A549 (cell line): ENCODE results near the gene TTLL3. TPM values are rescaled to one million over a fixed set of nuclear protein-coding genes. Genes with fewer than 3 reads are reported as not detected.

Experiments used
- ATAC-seq, 2 experiments: fragments of 200-7000 bp in 1 of 2; fragments of >200 bp in 1 of 2; cut with Nextera tagmentation in 1 of 2; cut with Tn5 transposase in 1 of 2; 3 replicates each; pipeline versions ENCODE4 v1.8.0 to v1.9.1; 2018 to 2020; ENCODE audit warnings: mild to moderate bottlenecking in 1 of 2, moderate library complexity in 1 of 2
- CTCF ChIA-PET: fragments of 300-600 bp; sonication (Branson Sonifier 250); formaldehyde crosslinking; extraction: SDS; loops from one replicate; lab custom pipeline; 2021; ENCODE audit warnings: antibody characterized with exemption, inconsistent platforms; lab: Yijun Ruan, JAX
- POLR2A ChIA-PET: fragments of 350-600 bp; formaldehyde crosslinking; extraction: SDS; loops from one replicate; lab custom pipeline; 2021; ENCODE audit warnings: antibody characterized with exemption, inconsistent platforms; lab: Yijun Ruan, JAX
- DNase-seq, 2 experiments: peaks; one replicate each; pipeline versions ENCODE4 v3.0.0 to v3.0.0-alpha.2; 2011 to 2016; ENCODE audit warnings: low read depth in 1 of 2, low spot score in 1 of 2
- FAIRE-seq: peaks from 2 replicates; lab custom pipeline; 2011; peaks lifted over from hg19 to GRCh38; lab: Jason Lieb, UNC
- H3K27ac ChIP-seq, 2 experiments: fragments of >200 bp; sonication (Bioruptor Twin); formaldehyde crosslinking; 3 replicates each; pipeline ENCODE4 v1.5.1; 2016 to 2017
- H3K4me1 ChIP-seq: fragments of >200 bp; sonication (Bioruptor Twin); formaldehyde crosslinking; 3 replicates; pipeline ENCODE4 v1.6.1; 2016
- H3K4me2 ChIP-seq: fragments of >200 bp; sonication (Bioruptor Twin); formaldehyde crosslinking; 3 replicates; pipeline ENCODE4 v1.6.1; 2016
- H3K4me3 ChIP-seq: fragments of >200 bp; sonication (Bioruptor Twin); formaldehyde crosslinking; 3 replicates; pipeline ENCODE4 v1.5.1; 2016
- H3K9me3 ChIP-seq: fragments of >200 bp; sonication (Bioruptor Twin); formaldehyde crosslinking; 3 replicates; pipeline ENCODE4 v1.6.1; 2016
- CHD2 ChIP-seq: fragments of 150-350 bp; IDR thresholded peaks from 2 replicates; pipeline ENCODE4 v1.6.1; 2014; ENCODE audit warnings: low read length; ENCODE audit not compliant: partially characterized antibody
- CHD4 ChIP-seq: fragments of 200-600 bp; sonication (generic); IDR thresholded peaks from 2 replicates; pipeline ENCODE4 v1.6.1; 2016; ENCODE audit warnings: antibody characterized with exemption, mild to moderate bottlenecking, borderline replicate concordance
- EHF ChIP-seq: fragments of 250-450 bp; sonication (Bioruptor Pico); IDR thresholded peaks from 2 replicates; pipeline ENCODE4 v1.5.0; 2020; ENCODE audit warnings: mild to moderate bottlenecking
- EP300 ChIP-seq, 2 experiments: fragments of >200 bp; sonication (Bioruptor Twin); formaldehyde crosslinking; IDR thresholded peaks; 2 replicates in 1 of 2; 3 replicates in 1 of 2; pipeline ENCODE4 v1.6.1; 2016 to 2017
- HEYL ChIP-seq: fragments of 250-450 bp; sonication (Bioruptor Pico); IDR thresholded peaks from 2 replicates; pipeline ENCODE4 v1.8.0; 2021; ENCODE audit warnings: mild to moderate bottlenecking, moderate library complexity
- JUN ChIP-seq, 2 experiments: fragments of >200 bp; sonication (Bioruptor Twin); formaldehyde crosslinking; IDR thresholded peaks; 2 replicates in 1 of 2; 3 replicates in 1 of 2; pipeline ENCODE4 v1.6.1; 2016 to 2017
- KDM5A ChIP-seq: fragments of 200-600 bp; sonication (generic); IDR thresholded peaks from 2 replicates; pipeline ENCODE4 v1.6.1; 2016; ENCODE audit warnings: antibody characterized with exemption, mild to moderate bottlenecking
- MAFK ChIP-seq: fragments of 450-650 bp; IDR thresholded peaks from 2 replicates; pipeline ENCODE4 v1.6.1; 2014; ENCODE audit not compliant: partially characterized antibody
- NFE2L2 ChIP-seq: fragments of 150-350 bp; conservative IDR thresholded peaks from 2 replicates; pipeline ENCODE4 v1.6.1; 2014; ENCODE audit warnings: low read length
- PHF8 ChIP-seq: fragments of 200-600 bp; sonication (generic); IDR thresholded peaks from 2 replicates; pipeline ENCODE4 v1.6.1; 2016; ENCODE audit warnings: low read depth, mild to moderate bottlenecking, antibody characterized with exemption, moderate library complexity, borderline replicate concordance
- POLR2A ChIP-seq: IDR thresholded peaks from 2 replicates; pipeline ENCODE4 v1.6.1; 2012; ENCODE audit warnings: mild to moderate bottlenecking, low read length
- RAD21 ChIP-seq, 2 experiments: fragments of >200 bp in 1 of 2; sonication (Bioruptor Twin) in 1 of 2; formaldehyde crosslinking in 1 of 2; IDR thresholded peaks in 1 of 2; conservative IDR thresholded peaks in 1 of 2; 2 replicates in 1 of 2; 3 replicates in 1 of 2; pipeline ENCODE4 v1.6.1; 2012 to 2018; ENCODE audit warnings: inconsistent platforms in 1 of 2
- RARB ChIP-seq: fragments of 250-450 bp; sonication (Bioruptor Pico); IDR thresholded peaks from 2 replicates; pipeline ENCODE4 v1.8.0; 2021; ENCODE audit warnings: mild to moderate bottlenecking, moderate library complexity
- RCOR1 ChIP-seq: fragments of 150-350 bp; IDR thresholded peaks from 2 replicates; pipeline ENCODE4 v1.6.1; 2014; ENCODE audit warnings: antibody characterized with exemption, low read length, low read depth
- RFX5 ChIP-seq: fragments of 450-650 bp; IDR thresholded peaks from 2 replicates; pipeline ENCODE4 v1.7.1; 2014; ENCODE audit warnings: antibody characterized with exemption, mild to moderate bottlenecking, moderate library complexity
- SMC3 ChIP-seq: fragments of >200 bp; sonication (Bioruptor Twin); formaldehyde crosslinking; IDR thresholded peaks from 3 replicates; pipeline ENCODE4 v1.6.1; 2018; ENCODE audit warnings: inconsistent platforms
- TFCP2L1 ChIP-seq: fragments of 250-450 bp; sonication (Bioruptor Pico); IDR thresholded peaks from 2 replicates; pipeline ENCODE4 v1.5.0; 2021; ENCODE audit warnings: mild to moderate bottlenecking
- TP53 ChIP-seq: fragments of 250-450 bp; sonication (Bioruptor Pico); IDR thresholded peaks from 2 replicates; pipeline ENCODE4 v1.5.0; 2021; ENCODE audit warnings: mild to moderate bottlenecking, moderate library complexity
- ZNF302 ChIP-seq: fragments of 250-450 bp; sonication (Bioruptor Pico); IDR thresholded peaks from 2 replicates; pipeline ENCODE4 v1.9.0; 2021; ENCODE audit warnings: inconsistent platforms, mild to moderate bottlenecking, moderate library complexity
- WGBS: methylation state at CpG from one replicate; pipeline ENCODE4 v1.1.6; 2017; ENCODE audit errors: missing lambda C conversion rate; 5-methylcytosine and 5-hydroxymethylcytosine counted together
- polyA plus RNA-seq, 4 experiments: library from polyadenylated mRNA; depleted of rRNA in 3 of 4; stranded (reverse); fragments of >200 nt; fragmentation: RNase III in 1 of 4; extraction: RNeasy Plus Mini Kit Qiagen cat#74134 plus additional on column Dnase treatment in 1 of 4; gene quantifications; 2 replicates in 3 of 4; 3 replicates in 1 of 4; pipeline ENCODE4 v1.2.3, GENCODE V29; 2011 to 2017
- TF ChIP-seq, protein P1 (sequence below): fragments of >200 bp; sonication (Bioruptor Twin); formaldehyde crosslinking; IDR thresholded peaks from 3 replicates; pipeline ENCODE4 v1.6.1; 2016
- TF ChIP-seq, protein P2 (sequence below): IDR thresholded peaks from 2 replicates; pipeline ENCODE4 v1.6.1; 2012
- TF ChIP-seq, protein P3 (sequence below): fragments of >200 bp; sonication (Bioruptor Twin); formaldehyde crosslinking; IDR thresholded peaks from 2 replicates; pipeline ENCODE4 v1.6.1; 2016
- TF ChIP-seq, protein P4 (sequence below): IDR thresholded peaks from 2 replicates; pipeline ENCODE4 v1.6.1; 2012

TTLL3 gene
- polyA plus RNA-seq, 2 of the 4 experiments (the other 2 are of a cell fraction): 10.3 to 13.0 TPM

DNA sequence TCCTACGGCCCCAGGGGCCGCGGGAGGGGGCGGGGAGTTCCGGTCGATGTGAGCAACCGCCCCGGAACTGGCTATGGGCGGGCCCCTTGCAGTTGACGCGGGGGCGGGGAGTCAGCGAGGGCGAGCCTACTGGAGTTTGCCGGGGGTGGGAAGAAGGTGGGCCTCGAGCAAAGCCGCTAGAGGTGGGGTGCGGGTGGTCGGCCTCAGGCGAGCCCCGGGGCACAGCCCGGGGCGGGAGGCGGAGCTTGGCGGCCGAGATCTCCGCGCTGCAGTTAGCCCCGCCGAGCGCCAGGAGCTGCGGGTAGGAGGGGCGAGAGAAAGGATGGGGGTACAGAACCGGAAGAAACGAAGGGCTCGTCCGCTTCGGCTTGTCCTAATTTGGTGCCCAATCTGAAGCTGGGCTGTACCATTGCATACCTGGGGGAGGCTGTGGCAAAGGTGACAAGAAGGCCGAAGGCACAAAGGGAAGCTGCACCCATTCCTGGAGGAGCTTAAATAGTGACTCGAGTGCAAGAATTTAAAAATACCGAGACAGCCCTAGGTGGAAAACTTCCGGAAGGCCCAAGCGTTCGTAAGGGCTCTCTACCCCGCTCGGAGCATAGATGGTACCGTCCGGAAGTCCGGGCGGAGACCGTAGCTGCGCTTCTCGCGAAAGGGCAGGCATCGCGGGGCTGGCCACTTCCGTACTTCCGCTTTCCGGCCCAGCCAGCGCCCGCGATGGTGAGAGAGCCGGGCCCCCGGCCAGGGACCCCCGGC lies 17.5 kb upstream of the TTLL3 start, which contains the start of the genes ARPC4 and TADA3 (continued):
- TF ChIP-seq, protein P1, sequence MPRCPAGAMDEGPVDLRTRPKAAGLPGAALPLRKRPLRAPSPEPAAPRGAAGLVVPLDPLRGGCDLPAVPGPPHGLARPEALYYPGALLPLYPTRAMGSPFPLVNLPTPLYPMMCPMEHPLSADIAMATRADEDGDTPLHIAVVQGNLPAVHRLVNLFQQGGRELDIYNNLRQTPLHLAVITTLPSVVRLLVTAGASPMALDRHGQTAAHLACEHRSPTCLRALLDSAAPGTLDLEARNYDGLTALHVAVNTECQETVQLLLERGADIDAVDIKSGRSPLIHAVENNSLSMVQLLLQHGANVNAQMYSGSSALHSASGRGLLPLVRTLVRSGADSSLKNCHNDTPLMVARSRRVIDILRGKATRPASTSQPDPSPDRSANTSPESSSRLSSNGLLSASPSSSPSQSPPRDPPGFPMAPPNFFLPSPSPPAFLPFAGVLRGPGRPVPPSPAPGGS: peak; percentile 47; the same call in 1 of the 3 replicates
- TF ChIP-seq, protein P2, sequence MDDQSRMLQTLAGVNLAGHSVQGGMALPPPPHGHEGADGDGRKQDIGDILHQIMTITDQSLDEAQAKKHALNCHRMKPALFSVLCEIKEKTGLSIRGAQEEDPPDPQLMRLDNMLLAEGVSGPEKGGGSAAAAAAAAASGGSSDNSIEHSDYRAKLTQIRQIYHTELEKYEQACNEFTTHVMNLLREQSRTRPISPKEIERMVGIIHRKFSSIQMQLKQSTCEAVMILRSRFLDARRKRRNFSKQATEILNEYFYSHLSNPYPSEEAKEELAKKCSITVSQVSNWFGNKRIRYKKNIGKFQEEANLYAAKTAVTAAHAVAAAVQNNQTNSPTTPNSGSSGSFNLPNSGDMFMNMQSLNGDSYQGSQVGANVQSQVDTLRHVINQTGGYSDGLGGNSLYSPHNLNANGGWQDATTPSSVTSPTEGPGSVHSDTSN: no peak
- TF ChIP-seq MAFK (no peak), CHD2 (peak; percentile 92), SMC3 (no peak), POLR2A (peak; percentile 44), EP300 (IDR thresholded peaks at IDR 0.05) (peak in 1 of 2 experiments; percentile 25; a peak in 1 of 5 replicates), CHD4 (no peak), RCOR1 (no peak), TFCP2L1 (CRISPR knock-in tag) (no peak), NFE2L2 (no peak), ZNF302 (CRISPR knock-in tag) (no peak), JUN (IDR thresholded peaks at IDR 0.05) (peak; percentile 89 to 91), HEYL (no peak), EHF (CRISPR knock-in tag) (no peak), RAD21 (conservative IDR thresholded peaks at IDR 0.05 in 1 of 2, IDR thresholded peaks at IDR 0.05 in 1 of 2) (no peak)
- TF ChIP-seq, protein P3, sequence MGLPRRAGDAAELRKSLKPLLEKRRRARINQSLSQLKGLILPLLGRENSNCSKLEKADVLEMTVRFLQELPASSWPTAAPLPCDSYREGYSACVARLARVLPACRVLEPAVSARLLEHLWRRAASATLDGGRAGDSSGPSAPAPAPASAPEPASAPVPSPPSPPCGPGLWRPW: no peak
- TF ChIP-seq, protein P4, sequence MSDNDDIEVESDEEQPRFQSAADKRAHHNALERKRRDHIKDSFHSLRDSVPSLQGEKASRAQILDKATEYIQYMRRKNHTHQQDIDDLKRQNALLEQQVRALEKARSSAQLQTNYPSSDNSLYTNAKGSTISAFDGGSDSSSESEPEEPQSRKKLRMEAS: peak; percentile 56

DNA sequence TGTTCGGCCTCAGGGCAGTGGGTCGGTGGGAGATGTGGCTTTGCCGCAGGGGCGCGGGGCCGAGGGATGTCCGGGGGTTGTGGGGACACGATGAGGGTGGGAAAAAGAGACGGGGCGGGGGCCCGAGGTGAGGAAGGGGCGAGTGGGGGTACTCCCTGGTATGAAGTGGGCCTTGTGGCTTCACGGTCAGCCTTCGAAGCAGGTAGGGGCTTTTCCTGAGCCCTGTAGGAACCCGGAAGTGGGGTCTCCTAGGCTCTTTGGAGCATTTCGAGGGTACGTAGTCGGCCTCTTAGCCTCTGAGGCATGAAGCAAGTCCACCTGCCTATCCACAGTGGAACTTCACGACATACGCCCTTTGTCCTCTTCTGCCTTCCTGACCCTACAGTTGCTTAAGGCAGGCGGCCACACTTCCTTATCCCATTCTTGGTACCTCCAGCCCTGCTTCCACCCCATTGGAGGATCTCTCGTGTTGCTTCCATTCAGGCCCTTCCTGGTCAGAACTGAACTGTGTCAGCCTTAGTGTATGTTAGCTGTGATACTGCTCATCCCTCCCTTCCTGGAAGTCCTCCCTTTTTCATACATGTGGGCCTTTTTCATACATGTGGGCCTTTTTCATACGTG lies 16.8 kb upstream of the TTLL3 start:
- Histone ChIP-seq H3K4me2 (peak overlapping the region; percentile 99), H3K27ac (peak overlapping the region; percentile 95 to 97), H3K4me1 (peaks cover 21% of the 10 kb centered on the region), H3K4me3 (peak overlapping the region; percentile 68), H3K9me3 (no peaks in the 10 kb centered on the region)
- ChIA-PET CTCF (interaction anchor here (0.7 to 1.8 kb wide), 8 partner anchors 9 to 153 kb away, joined by 3 to 5 read pairs (median 4); no protein-coding TSS in a partner anchor), POLR2A (interaction anchor here (0.7 to 1.6 kb wide), 15 partner anchors 9 to 334 kb away, joined by 3 to 17 read pairs (median 3); partner anchors contain the start of genes BRPF1, CAMK1, CRELD1 and OGG1)
- peak; percentile 51 to 57 for ATAC-seq
- TF ChIP-seq PHF8: peak; percentile 90; the same call in 1 of the 2 replicates
- TF ChIP-seq CHD2: no peak
- TF ChIP-seq RFX5: no peak
- peak; percentile 53 for TF ChIP-seq KDM5A
- 0 out of 2 replicates have a peak, but pooled peaks have one; percentile 16 for TF ChIP-seq RARB (CRISPR knock-in tag)
- peak; percentile 84; the same call in 1 of the 2 replicates for TF ChIP-seq TP53 (CRISPR knock-in tag)
- TF ChIP-seq TFCP2L1 (CRISPR knock-in tag): no peak
- peak in 1 of 2 experiments; percentile 61 for DNase-seq
- FAIRE-seq: no peak
- under 1% methylated on average over 11 of the region's 23 CpGs for WGBS
